Fibroblast of villous mesenchyme (primary cell): ENCODE data around the gene SULT1C3. TPM values are rescaled to one million over a fixed set of nuclear protein-coding genes. Genes with fewer than 3 reads are reported as not detected.

Experiments used
- DNase-seq: peaks from one replicate; pipeline ENCODE4 v3.0.0-alpha.2; 2010; ENCODE audit warnings: low read depth
- H3K4me3 ChIP-seq: 2 replicates; pipeline ENCODE4 v1.5.1; 2011; ENCODE audit warnings: low read depth, mild to moderate bottlenecking, low read length
- CTCF ChIP-seq: IDR thresholded peaks from 2 replicates; pipeline ENCODE4 v1.5.1; 2012; ENCODE audit warnings: low read depth, mild to moderate bottlenecking, low read length; ENCODE audit not compliant: insufficient read depth
- total RNA-seq: library from RNA; depleted of rRNA; stranded (reverse); fragments of >200 nt; gene quantifications from 2 replicates; pipeline ENCODE4 v1.2.3, GENCODE V29; 2012

The SULT1C3 gene
- not detected in 2 replicates for total RNA-seq

DNA sequence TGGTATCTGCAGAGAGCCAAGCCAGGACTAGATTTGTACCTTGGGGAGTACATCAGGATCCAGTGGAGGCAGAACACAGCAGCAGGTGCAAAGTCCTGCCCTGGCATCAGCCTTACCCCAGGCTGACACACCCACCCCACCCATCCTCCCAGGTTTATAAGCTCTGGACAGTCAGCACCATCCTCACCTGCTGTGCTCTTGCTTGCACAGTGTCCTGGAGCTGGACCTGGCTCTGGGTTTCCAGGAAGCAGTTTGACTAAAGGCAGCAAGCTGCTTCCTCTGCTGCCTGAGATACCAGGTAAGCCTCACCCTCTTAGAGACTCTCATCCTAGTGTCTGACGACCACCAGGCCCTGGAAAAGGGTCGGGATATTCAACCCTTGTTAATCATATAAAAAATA lies at the start of gene SULT1C3:
Gene SULT1C3, plus strand, starts transcription at position 183 of the 400 bp plus-strand sequence. CDS start 7,227 bp downstream, outside the sequence.
- no peak for TF ChIP-seq CTCF
- DNase-seq, result no peak
- no peak within 1 kb of the TSS for H3K4me3 ChIP-seq

GRCh38 chr2:108193251-108193650 lies 46.5 kb upstream of the SULT1C3 start:
- TF ChIP-seq CTCF, result no peak
- DNase-seq, result peak; percentile 49
- no peak overlapping the region for H3K4me3 ChIP-seq

DNA sequence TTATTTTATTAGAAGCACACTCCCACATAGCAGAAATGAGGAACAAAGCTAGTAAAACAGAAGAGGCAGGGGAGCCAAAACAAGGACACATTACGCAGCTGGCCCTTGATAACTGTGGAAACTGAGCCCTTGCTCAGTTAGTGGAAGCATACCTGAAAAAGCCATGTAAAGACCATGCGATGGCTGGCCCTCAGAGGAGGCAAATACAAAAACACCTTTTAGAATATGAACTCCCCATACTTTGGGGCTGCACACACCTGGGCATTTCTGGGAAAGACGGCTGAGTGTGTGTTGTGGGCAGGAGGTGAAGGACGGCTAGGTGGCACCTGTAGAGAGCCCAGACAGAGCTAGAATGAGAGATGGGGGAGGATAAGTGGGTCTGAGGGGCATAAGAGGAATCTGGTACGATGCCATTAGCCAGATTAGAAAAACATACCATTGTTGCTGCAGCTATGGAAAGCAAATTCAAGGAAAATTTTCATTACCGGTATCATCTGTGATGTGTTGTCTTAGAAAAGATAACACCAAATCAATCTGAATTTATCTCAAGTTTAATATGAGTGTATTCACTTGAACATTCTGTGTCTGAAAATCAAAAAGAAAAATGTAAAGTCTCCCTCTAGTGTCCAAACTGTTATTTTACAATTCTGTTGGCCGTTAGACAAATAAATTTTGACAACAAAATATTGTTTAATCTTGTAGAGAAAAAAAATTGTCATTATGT lies 45.2 kb upstream of the SULT1C3 start:
- peak; percentile 37 for TF ChIP-seq CTCF
- H3K4me3 ChIP-seq, result no peak overlapping the region
- DNase-seq, result no peak

DNA sequence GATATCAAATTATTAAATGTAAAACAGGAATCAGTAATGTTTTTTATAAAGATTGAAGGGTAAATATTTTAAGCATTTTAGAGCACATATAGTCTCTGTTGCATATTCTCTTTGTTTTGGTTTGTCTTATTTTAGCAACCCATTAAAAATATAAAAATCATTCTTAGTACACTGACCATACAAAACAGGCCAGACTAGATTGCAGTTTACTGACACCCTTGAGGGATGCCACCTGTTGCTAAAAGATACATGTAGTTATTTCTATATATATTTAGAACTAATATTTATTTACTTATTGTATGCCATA lies 44.7 kb upstream of the SULT1C3 start:
- TF ChIP-seq CTCF, result no peak
- DNase-seq, result no peak
- H3K4me3 ChIP-seq, result no peak overlapping the region

GRCh38 chr2:108199726-108200125 lies 40.0 kb upstream of the SULT1C3 start:
- no peak for TF ChIP-seq CTCF
- no peak overlapping the region for H3K4me3 ChIP-seq
- no peak for DNase-seq

DNA sequence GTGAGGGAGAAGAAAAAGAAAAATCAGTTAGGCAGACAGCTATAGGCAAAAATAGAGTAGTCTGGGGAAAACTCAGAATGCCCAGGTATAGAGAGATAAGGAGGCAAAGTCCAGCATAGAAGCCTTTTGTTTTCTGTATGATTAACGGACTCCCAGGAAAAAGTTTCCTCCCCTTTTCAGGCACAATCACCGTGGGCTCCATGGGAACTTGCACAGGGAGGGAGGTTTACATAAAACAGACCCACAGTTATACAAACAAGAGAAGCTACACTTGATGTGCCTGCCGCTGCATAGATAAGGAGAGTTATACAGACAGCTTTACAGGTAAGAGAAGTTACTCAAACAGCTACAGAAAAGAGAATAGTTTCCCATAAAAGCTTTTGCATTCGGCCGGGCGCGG lies 39.2 kb upstream of the SULT1C3 start:
- DNase-seq, result no peak
- TF ChIP-seq CTCF, result no peak
- H3K4me3 ChIP-seq, result no peak overlapping the region

DNA sequence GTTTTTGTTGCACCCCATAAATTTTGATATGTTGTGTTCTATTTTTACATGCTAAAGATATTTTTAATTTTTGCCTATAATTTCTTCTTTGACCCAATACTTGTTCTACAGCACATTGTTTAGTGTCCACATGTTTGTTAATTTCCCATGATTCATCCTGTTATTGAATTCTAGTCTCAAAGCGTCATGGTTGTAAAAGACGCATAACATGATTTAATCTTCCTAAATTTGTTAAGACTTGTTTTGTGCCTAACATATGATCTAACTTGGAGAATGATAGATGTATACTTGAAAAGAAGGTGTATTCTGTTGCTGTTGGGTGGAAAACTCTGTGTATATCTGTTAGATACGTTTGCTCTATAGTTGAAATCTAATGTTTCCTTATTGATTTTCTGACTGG lies 27.1 kb upstream of the SULT1C3 start:
- peak; percentile 32 for DNase-seq
- no peak for TF ChIP-seq CTCF
- no peak overlapping the region for H3K4me3 ChIP-seq
